TTC549 (cell line): ENCODE measurements around the gene BAIAP2.
"Not testable (repeated sequence)": the region's sequence is repeated elsewhere in the genome, so short reads cannot be mapped to it uniquely, and the experiment has no call there.

Source experiments
- FAIRE-seq: peaks from 2 replicates; lab custom pipeline; 2012; peaks lifted over from hg19 to GRCh38; lab: Jason Lieb, UNC

Gene BAIAP2

GRCh38 chr17:81069135-81069645 lies 34.2 kb downstream of the BAIAP2 start:
- no peak for FAIRE-seq

- FAIRE-seq: no peak
Measured at GRCh38 chr17:81070541-81071246, 35.7 kb downstream of the BAIAP2 start.

- no peak for FAIRE-seq
Measured at GRCh38 chr17:81071761-81072741, 37.1 kb downstream of the BAIAP2 start.

- FAIRE-seq: no peak
Measured at GRCh38 chr17:81073967-81074839, 39.3 kb downstream of the BAIAP2 start.

GRCh38 chr17:81074875-81075274 lies 39.9 kb downstream of the BAIAP2 start:
- no peak for FAIRE-seq

GRCh38 chr17:81075307-81075706 lies 40.4 kb downstream of the BAIAP2 start:
- no peak for FAIRE-seq

GRCh38 chr17:81076141-81076679 lies 41.3 kb downstream of the BAIAP2 start:
- no peak for FAIRE-seq

GRCh38 chr17:81078026-81078913 lies 43.3 kb downstream of the BAIAP2 start:
- not testable (repeated sequence) for FAIRE-seq

GRCh38 chr17:81080019-81080418 lies 45.1 kb downstream of the BAIAP2 start:
- no peak for FAIRE-seq

GRCh38 chr17:81081222-81082176 lies 46.5 kb downstream of the BAIAP2 start:
- no peak for FAIRE-seq

GRCh38 chr17:81082177-81083073 lies 47.5 kb downstream of the BAIAP2 start:
- no peak for FAIRE-seq

GRCh38 chr17:81083125-81083765 lies 48.3 kb downstream of the BAIAP2 start:
- no peak for FAIRE-seq

- FAIRE-seq: no peak
Measured at GRCh38 chr17:81084680-81085419, 49.9 kb downstream of the BAIAP2 start.

- no peak for FAIRE-seq
Measured at GRCh38 chr17:81085420-81085911, 50.5 kb downstream of the BAIAP2 start.

GRCh38 chr17:81086789-81087551 lies 52.0 kb downstream of the BAIAP2 start:
- no peak for FAIRE-seq
